22Rv1 (cell line): ENCODE results near the gene ASCC1.

Experiments
- CTCF ChIP-seq: fragments of 450-650 bp; IDR thresholded peaks from 2 replicates; pipeline ENCODE4 v1.5.1; 2017; ENCODE audit warnings: mild to moderate bottlenecking
- ZFX ChIP-seq: fragments of 450-650 bp; IDR thresholded peaks from 2 replicates; pipeline ENCODE4 v1.6.1; 2017; ENCODE audit warnings: antibody characterized with exemption, borderline replicate concordance

GRCh38 chr10:72074574-72075375, 141.3 kb downstream of the ASCC1 start:
- TF ChIP-seq CTCF = no peak
- TF ChIP-seq ZFX = no peak
